T-helper 2 cell treated with Interferon-gamma antibody and Interleukin-4, amounts not matched to agents 5 μg/mL and 100 μg/mL, for 36 hours (primary cell): ENCODE data around the gene SH3RF2.

Experiments
- DNase-seq: peaks from one replicate; pipeline ENCODE4 v3.0.0; 2021; ENCODE audit warnings: low spot score
- H3K27ac Mint-ChIP-seq: one replicate; pipeline ENCODE4 v1.8.0; 2021; ENCODE audit warnings: mild to moderate bottlenecking, mixed read lengths
- H3K27me3 Mint-ChIP-seq: one replicate; pipeline ENCODE4 v1.8.0; 2021; ENCODE audit warnings: low read depth, mixed read lengths
- H3K36me3 Mint-ChIP-seq: one replicate; pipeline ENCODE4 v1.8.0; 2021; ENCODE audit warnings: low read depth, mixed read lengths
- H3K4me1 Mint-ChIP-seq: one replicate; pipeline ENCODE4 v1.8.0; 2021; ENCODE audit warnings: low read depth, mixed read lengths
- H3K4me3 Mint-ChIP-seq: one replicate; pipeline ENCODE4 v1.8.0; 2022; ENCODE audit warnings: mild to moderate bottlenecking, moderate library complexity, mixed read lengths
- H3K9me3 Mint-ChIP-seq: one replicate; pipeline ENCODE4 v1.8.0; 2021; ENCODE audit warnings: mixed read lengths

Gene SH3RF2

DNA sequence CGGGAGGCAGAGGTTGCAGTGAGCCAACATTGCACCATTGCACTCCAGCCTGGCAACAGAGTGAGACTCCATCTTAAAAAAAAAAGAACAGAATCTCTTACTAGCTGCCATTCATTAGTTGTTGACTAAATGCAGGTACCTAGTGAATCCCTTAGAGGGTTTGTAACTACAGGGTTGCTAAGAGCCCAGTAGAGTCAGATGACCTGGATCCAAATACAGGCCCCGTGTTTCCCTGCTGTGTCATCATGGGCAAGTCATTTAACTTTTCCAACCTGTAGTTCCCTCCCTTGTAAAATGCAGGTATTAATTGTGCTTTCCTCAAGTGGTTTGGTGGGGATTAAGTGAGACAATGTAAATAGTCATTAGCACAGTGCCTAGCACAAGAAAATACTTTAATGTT is 136.2 kb downstream of the SH3RF2 start:
- H3K4me3 Mint-ChIP-seq: no peak overlapping the region
- no peak overlapping the region for H3K27ac Mint-ChIP-seq
- H3K36me3 Mint-ChIP-seq: no peaks in the 10 kb centered on the region
- H3K4me1 Mint-ChIP-seq: no peaks in the 10 kb centered on the region
- H3K9me3 Mint-ChIP-seq: no peaks in the 10 kb centered on the region
- H3K27me3 Mint-ChIP-seq: peaks cover 18% of the 10 kb centered on the region
- no peak for DNase-seq

DNA sequence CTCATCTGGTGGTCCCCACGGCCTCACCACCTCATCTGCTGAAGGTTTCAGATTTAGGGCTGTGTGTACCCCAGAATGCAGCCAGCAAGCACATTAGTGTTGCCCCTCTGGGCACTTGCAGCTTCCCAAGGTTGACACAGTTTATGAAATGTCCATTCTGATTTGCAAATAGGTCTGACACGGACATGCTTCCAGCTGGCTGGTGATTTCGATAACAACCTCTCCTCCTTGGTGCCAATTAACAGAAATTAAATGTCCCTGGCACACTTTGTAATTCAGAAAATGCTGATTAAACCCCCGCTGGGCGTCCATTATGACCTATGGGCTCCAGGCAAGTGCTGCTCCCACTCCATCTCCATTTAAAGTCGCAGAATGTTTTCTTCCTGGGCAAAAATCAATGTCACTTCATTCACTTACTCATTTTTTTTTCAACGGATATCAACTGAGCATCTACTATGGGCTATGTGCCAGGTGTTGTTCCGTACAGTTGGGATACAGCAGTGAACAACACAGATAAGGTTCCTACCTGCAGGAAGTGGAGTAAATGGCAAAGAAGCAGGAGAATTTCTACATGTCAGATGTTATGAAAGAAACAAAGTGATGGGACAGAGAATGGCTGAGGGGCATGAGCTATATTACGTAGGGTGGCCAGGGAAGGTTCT is 137.0 kb downstream of the SH3RF2 start:
- no peaks in the 10 kb centered on the region for H3K36me3 Mint-ChIP-seq
- no peak for DNase-seq
- no peak overlapping the region for H3K4me3 Mint-ChIP-seq
- peaks cover 1% of the 10 kb centered on the region for H3K4me1 Mint-ChIP-seq
- peaks cover 26% of the 10 kb centered on the region for H3K27me3 Mint-ChIP-seq
- H3K27ac Mint-ChIP-seq: no peak overlapping the region
- no peaks in the 10 kb centered on the region for H3K9me3 Mint-ChIP-seq

- no peaks in the 10 kb centered on the region for H3K9me3 Mint-ChIP-seq
- peaks cover 39% of the 10 kb centered on the region for H3K27me3 Mint-ChIP-seq
- H3K4me3 Mint-ChIP-seq: no peak overlapping the region
- peaks cover 14% of the 10 kb centered on the region for H3K4me1 Mint-ChIP-seq
- DNase-seq: no peak
- no peaks in the 10 kb centered on the region for H3K36me3 Mint-ChIP-seq
- no peak overlapping the region for H3K27ac Mint-ChIP-seq
Measured at GRCh38 chr5:146076028-146076427, 139.7 kb downstream of the SH3RF2 start.

- H3K27me3 Mint-ChIP-seq: peaks cover 39% of the 10 kb centered on the region
- H3K4me3 Mint-ChIP-seq: no peak overlapping the region
- H3K27ac Mint-ChIP-seq: no peak overlapping the region
- H3K36me3 Mint-ChIP-seq: no peaks in the 10 kb centered on the region
- no peak for DNase-seq
- no peaks in the 10 kb centered on the region for H3K9me3 Mint-ChIP-seq
- H3K4me1 Mint-ChIP-seq: peaks cover 14% of the 10 kb centered on the region
Measured at GRCh38 chr5:146076455-146076854, 140.1 kb downstream of the SH3RF2 start.

GRCh38 chr5:146078566-146078965 is 142.2 kb downstream of the SH3RF2 start:
- Mint-ChIP-seq H3K4me1 (peaks cover 14% of the 10 kb centered on the region), H3K36me3 (no peaks in the 10 kb centered on the region), H3K27me3 (peaks cover 37% of the 10 kb centered on the region), H3K9me3 (no peaks in the 10 kb centered on the region), H3K4me3 (no peak overlapping the region), H3K27ac (no peak overlapping the region)
- no peak for DNase-seq

- Mint-ChIP-seq H3K27ac (no peak overlapping the region), H3K27me3 (peaks cover 39% of the 10 kb centered on the region), H3K4me1 (peaks cover 14% of the 10 kb centered on the region), H3K4me3 (peak overlapping the region; percentile 2), H3K9me3 (no peaks in the 10 kb centered on the region), H3K36me3 (no peaks in the 10 kb centered on the region)
- DNase-seq: peak; percentile 31
Measured at GRCh38 chr5:146079695-146080373, 143.5 kb downstream of the SH3RF2 start.

- Mint-ChIP-seq H3K36me3 (no peaks in the 10 kb centered on the region), H3K4me1 (peaks cover 14% of the 10 kb centered on the region), H3K27me3 (peaks cover 28% of the 10 kb centered on the region), H3K27ac (no peak overlapping the region), H3K9me3 (no peaks in the 10 kb centered on the region), H3K4me3 (no peak overlapping the region)
- no peak for DNase-seq
Measured at GRCh38 chr5:146081556-146081955, 145.2 kb downstream of the SH3RF2 start.

- H3K27ac Mint-ChIP-seq: no peak overlapping the region
- DNase-seq: no peak
- no peaks in the 10 kb centered on the region for H3K9me3 Mint-ChIP-seq
- H3K4me1 Mint-ChIP-seq: peaks cover 14% of the 10 kb centered on the region
- H3K4me3 Mint-ChIP-seq: no peak overlapping the region
- no peaks in the 10 kb centered on the region for H3K36me3 Mint-ChIP-seq
- H3K27me3 Mint-ChIP-seq: peaks cover 22% of the 10 kb centered on the region
Measured at GRCh38 chr5:146082798-146083197, 146.4 kb downstream of the SH3RF2 start.

DNA sequence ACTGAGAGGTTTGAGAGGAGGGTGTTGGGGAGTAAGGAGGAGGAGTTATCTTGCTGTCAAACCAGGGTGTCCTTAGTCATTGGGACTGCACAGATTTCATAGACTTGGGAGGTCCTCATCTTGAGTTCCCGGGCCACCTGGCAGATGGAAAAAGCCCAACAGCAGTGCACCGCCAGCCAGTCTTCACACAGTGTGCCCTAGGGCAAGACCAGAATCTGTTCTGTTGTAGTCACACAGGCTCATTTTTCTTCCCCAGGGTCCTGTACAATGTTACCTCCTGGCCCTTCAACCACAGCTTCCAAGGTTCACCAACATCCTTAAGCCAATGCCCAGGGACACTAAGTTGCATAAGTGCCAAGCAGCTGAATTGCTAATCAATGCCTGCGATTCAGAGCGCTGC is 148.0 kb downstream of the SH3RF2 start:
- Mint-ChIP-seq H3K4me3 (no peak overlapping the region), H3K27me3 (peaks cover 8% of the 10 kb centered on the region), H3K4me1 (peaks cover 10% of the 10 kb centered on the region), H3K9me3 (no peaks in the 10 kb centered on the region), H3K27ac (no peak overlapping the region), H3K36me3 (no peaks in the 10 kb centered on the region)
- no peak for DNase-seq

DNA sequence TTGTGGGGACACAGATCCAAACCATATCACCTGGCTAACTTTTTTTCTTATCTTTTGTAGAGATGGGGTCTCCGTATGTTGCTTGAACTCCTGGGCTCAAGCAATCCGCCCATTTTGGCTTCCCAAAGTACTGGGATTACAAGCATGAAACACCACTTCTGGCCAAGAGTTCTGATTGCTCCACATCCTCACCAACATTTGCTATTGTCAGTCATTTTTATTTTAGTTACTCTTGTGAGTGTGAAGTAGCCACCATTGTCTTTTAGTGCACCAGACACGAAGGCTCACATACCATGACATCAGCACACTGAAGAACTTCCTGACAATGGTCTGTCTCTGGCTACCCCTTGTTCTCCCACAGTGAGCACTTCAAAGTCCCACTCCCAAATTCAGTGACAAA is 151.7 kb downstream of the SH3RF2 start:
- Mint-ChIP-seq H3K4me1 (peaks cover 1% of the 10 kb centered on the region), H3K4me3 (no peak overlapping the region), H3K9me3 (no peaks in the 10 kb centered on the region), H3K36me3 (no peaks in the 10 kb centered on the region), H3K27me3 (peaks cover 2% of the 10 kb centered on the region), H3K27ac (no peak overlapping the region)
- no peak for DNase-seq

GRCh38 chr5:146089287-146089686 is 152.9 kb downstream of the SH3RF2 start:
- Mint-ChIP-seq H3K9me3 (no peaks in the 10 kb centered on the region), H3K27ac (no peak overlapping the region), H3K36me3 (no peaks in the 10 kb centered on the region), H3K4me1 (peaks cover 1% of the 10 kb centered on the region), H3K27me3 (no peaks in the 10 kb centered on the region), H3K4me3 (no peak overlapping the region)
- no peak for DNase-seq

DNA sequence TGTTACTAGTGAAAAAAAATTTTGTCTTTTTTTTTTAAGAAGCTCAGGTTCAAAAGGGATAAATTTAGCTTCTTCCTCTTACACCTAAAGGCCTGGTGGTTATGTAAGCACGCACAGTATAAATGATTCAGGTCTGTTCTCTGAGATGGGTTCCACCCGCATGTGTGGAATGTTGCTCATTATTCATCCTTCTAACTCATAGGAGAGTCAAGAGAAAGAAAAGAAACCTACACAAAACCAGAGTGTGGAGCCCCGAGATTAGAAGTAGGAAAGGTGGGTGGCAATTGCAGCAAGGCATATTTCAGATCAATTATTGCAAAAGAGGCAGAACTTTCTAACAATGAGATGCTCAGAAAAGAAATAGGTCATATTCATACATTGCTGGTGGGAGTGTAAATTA is 155.5 kb downstream of the SH3RF2 start:
- no peak for DNase-seq
- H3K9me3 Mint-ChIP-seq: no peaks in the 10 kb centered on the region
- H3K27me3 Mint-ChIP-seq: no peaks in the 10 kb centered on the region
- H3K36me3 Mint-ChIP-seq: no peaks in the 10 kb centered on the region
- H3K27ac Mint-ChIP-seq: no peak overlapping the region
- peaks cover 1% of the 10 kb centered on the region for H3K4me1 Mint-ChIP-seq
- no peak overlapping the region for H3K4me3 Mint-ChIP-seq

DNA sequence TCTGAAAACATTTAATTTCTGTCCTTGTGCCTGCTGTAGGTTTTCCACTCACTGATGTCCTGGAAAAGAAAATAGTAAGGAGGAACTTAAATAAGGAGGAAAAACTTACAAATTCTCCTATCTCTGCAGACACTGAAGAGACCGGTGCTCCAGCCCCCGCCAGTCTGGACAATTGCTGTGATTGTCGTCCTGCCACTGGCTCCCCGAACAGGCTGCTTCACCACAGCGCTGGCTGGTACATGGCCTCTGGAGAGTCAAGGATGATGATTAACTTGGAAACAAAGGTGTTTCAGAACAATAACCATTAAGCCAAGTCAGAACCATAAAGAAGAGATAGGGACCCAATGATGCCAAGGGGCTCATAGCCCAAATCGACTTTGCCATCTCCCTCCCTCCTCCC is 161.7 kb downstream of the SH3RF2 start:
- no peaks in the 10 kb centered on the region for H3K36me3 Mint-ChIP-seq
- H3K4me3 Mint-ChIP-seq: no peak overlapping the region
- no peaks in the 10 kb centered on the region for H3K9me3 Mint-ChIP-seq
- no peak overlapping the region for H3K27ac Mint-ChIP-seq
- no peak for DNase-seq
- H3K27me3 Mint-ChIP-seq: no peaks in the 10 kb centered on the region
- no peaks in the 10 kb centered on the region for H3K4me1 Mint-ChIP-seq

- DNase-seq: no peak
- no peak overlapping the region for H3K4me3 Mint-ChIP-seq
- H3K9me3 Mint-ChIP-seq: no peaks in the 10 kb centered on the region
- no peaks in the 10 kb centered on the region for H3K36me3 Mint-ChIP-seq
- H3K4me1 Mint-ChIP-seq: no peaks in the 10 kb centered on the region
- H3K27ac Mint-ChIP-seq: no peak overlapping the region
- H3K27me3 Mint-ChIP-seq: no peaks in the 10 kb centered on the region
Measured at GRCh38 chr5:146101646-146102045, 165.3 kb downstream of the SH3RF2 start.

DNA sequence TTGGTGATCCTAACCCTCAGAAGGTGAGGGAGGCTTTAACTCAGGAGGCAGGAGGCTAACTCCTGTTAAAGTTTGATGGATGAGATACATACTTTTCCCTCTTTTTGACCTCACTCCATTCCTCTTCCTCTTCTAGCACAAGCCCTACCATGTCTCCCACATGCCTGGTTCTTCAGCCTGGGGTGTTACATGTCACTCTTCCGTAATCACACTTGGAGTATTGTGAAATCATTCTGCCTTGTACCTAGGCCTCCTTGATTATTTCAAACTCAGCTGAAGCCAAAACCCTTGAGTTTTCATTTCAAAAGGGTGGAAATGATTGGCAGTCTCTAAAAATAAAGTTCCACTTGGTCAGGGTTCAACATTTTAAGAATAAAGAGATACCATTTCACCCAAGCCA is 167.2 kb downstream of the SH3RF2 start:
- no peaks in the 10 kb centered on the region for H3K4me1 Mint-ChIP-seq
- no peak overlapping the region for H3K27ac Mint-ChIP-seq
- H3K36me3 Mint-ChIP-seq: no peaks in the 10 kb centered on the region
- H3K27me3 Mint-ChIP-seq: no peaks in the 10 kb centered on the region
- no peak overlapping the region for H3K4me3 Mint-ChIP-seq
- H3K9me3 Mint-ChIP-seq: no peaks in the 10 kb centered on the region
- no peak for DNase-seq
